NCI-H2107 (cell line): ENCODE data around the gene THEMIS.

ENCODE experiments used
- DNase-seq: peaks from one replicate; lab custom pipeline; 2025; lab: John Stamatoyannopoulos, UW

Gene THEMIS

DNA sequence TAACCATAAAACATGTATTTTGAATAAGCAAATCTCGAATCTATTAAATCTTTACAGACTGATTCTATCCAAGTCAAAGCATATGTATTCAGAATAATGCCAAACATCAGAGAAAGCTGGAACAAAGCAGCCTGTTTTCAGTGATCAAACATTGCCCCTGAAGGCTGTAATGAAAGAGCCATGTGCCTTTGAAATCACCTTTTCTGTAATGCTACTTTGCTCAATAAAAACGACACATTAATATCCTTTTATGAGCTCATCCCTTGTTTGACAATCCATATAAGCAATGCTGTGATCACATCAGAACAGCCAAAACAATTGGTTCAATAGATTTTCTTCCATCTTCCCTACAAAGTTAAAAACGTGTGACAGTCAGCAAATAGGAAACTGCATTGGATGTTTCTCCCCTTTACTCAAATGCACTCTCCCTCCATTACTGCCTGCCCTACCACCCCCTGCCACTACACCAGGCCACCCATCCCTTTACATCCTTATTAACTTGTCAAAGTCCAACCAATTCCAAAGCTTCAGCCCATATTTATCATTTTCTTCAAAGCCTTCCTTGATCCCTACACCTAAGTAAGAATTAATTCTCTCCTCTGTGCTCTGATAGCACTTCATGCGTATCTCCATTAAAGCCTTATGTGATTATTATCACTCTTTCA, 42.0 kb downstream of the THEMIS start:
- no peak for DNase-seq

DNA sequence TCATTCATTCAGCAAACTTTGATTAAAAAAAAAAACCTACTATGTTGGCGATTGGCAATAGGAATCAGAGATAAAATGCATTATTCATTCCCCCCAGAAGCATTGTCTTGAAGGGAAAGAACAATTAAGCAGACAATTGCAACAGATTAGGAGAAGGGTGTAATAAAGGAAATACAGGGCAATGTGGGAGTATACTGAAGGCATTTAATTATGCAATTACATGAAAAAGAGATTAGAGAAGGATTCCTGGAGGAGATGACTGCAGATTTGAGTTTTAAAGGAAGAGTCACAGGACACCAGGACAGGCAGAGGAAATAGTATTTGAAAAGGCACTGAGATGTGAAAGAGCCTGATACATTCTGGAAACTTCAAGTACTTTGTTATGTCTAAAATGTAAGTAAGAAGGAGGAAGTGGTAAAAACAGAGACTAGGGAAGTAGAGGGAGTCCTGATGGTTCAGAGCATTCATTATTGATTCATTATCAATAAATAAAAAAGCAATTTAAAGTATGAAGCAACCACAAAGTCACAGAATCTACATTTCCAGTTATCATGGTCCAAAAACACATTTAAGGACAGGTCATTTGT, 43.7 kb downstream of the THEMIS start:
- no peak for DNase-seq

DNA sequence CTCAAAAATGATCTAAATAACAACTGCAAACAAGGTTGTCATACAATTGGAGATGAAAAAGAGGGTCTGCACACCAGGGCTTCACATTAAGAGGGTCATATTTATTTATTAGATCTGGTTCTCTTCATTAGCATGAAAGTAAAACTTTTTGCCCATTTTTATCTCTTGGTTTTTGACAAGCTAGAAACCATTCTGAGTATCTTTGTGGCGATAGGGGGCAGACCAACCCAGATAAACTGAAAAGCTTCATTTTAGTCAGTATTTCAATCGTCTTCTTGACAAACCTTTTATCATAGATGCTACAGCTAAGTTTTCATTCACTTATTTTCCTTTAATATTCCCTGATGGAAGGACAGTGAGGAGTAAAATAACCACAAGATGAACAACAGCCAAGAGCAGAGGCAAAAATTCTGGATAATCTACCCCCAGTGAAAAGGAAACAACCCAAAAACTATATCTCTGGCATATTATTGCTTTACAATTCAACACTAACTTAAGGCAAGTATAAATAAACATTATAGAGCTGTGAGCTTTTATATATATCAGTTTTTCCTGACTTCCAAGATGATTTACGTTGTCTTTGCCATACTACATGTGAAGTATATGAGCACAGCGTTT, 45.2 kb downstream of the THEMIS start:
- DNase-seq: no peak

DNA sequence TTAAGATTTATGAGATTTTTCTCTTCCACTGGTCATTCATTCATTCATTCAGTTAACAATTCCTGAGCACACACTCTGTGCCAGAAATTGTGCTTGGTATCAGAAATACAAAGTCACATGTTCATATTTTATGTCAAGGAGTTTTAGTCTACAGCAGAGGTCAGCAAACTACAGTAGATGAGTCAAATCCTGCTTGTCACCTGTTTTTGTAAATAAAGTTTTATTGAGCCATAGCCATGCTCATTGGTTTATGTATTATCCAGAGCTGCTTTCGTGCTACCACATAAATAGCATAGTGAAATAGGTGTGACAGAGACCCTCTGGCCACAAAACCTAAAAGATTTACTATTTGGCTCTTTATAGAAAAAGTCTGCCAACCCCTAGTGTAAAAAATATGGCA, 46.8 kb downstream of the THEMIS start:
- DNase-seq: no peak

DNA sequence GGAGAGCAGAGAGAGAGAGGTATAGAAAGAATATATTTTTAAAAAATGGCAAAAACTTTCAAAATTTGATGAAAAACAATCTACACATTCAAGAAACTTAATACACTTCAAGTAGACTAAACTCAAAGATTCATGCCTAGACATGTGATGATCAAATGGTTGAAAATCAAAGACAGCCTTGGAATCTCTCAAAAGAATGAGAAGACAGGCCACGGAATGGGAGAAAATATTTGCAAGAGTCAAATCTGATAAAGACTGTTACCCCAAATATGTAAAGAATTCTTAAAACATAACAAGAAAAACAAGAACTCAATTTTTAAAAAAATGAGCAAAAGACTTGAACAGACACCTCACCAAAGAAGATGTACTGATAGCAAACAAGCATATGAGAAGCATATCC, 49.7 kb downstream of the THEMIS start:
- no peak for DNase-seq

DNA sequence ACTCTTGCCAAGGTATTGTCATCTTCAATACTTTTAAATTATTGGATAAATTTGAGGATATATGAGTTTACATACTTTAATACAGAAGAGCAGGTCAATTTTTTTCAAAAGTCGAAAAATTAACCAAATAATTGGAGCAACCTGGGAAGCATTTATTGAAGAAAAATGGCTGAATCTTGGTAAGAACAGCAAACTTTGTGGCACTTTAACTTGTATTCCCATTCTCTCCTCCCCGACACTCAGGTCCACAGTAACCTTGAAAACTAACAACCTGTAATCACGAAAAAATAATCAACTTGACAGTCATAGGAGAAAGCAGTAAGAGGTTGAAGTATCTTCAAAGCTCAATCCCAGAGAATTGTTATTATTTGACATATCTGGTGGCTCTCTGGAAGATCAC, 55.6 kb downstream of the THEMIS start:
- DNase-seq: no peak

DNA sequence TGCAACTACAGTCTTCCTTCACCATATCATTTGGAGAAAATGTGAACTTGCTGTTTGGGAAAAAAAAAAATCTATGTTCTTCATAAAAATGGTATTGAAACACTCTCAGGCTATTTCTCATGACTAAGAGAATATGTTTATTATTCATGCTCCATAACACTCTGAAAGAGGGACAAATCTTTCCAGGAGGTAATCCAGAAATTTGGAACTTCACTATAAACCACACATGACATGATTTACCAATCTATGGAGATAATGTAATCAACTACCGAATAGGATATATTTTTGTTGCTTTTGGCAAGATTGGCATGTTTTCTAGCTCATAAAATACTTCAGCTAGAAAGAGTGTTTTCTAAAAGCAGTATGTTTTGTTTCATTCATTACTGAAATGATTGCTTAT, 56.3 kb downstream of the THEMIS start:
- DNase-seq: no peak

DNA sequence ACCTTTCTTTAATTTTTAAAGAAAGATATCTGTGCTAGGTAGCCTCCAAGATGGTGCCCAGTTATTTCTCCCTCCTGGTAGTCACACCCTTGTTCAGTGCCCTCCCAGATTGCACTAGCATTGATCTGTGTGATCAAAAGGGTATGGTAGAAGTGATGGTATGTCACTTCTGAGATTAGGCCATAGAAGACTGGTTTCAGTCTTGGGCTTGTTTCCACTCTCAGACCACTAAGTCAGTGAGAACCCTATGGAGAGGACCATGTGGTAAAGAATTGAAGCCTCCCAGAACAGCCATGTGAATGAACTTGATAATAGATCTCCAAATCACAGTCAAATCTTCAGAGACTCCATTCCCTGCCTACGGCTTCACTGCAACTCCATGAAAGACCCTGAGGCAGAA, 57.3 kb downstream of the THEMIS start:
- DNase-seq: no peak

DNA sequence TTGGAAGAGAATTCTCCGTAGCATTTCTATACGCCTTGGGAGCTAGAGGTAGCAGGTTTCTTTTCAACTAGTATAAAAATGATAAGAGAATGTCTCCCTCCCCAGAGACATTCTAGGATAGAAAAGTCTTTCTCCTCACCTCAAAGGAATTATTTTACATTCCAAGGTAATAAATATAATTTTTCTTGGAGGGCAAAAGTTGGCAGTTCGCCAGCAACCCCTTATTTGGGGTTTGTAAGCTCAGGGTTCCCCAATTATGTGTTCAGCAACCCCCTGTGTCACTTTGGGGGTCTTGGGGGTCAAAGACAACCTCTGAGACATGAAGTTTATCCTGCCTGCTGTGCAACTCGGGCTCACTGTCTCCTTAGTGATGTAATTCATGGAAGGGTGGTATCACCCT, 58.3 kb downstream of the THEMIS start:
- no peak for DNase-seq

DNA sequence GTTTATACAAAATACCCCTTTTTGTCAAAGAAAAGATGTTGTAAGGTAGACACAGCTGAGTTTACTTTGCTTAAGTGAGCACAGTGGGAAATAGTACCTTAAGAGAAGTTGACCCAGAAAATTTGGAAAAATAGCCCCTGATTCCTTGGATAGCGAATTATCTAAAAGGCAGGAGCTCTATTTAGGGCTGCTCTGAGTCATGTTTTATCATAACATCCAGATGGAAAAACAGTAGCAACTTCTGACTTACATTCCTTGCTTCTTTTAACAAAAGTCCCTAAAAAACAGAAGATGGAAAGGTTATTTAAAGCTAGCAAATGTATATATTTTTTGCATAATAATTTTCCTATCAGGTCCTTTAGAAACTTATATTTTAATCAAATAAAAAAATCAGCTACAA, 59.0 kb downstream of the THEMIS start:
- DNase-seq: no peak

DNA sequence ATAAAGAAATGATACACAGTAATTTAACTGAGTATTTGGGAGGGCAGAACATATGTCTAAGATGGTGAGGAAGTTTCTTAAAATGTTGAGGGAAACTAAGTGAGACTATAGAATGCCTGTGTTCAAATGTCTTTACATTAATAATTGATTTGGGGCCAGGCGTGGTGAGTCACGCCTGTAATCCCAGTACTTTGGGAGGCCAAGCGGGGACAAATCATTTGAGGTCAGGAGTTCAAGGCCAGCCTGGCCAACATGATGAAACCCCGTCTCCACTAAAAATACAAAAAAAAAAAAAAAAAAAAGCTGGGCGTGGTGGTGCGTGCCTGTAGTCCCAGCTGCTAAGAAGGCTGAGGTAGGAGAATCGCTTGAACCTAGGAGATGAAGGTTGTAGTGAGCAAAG, 66.7 kb downstream of the THEMIS start:
- no peak for DNase-seq

DNA sequence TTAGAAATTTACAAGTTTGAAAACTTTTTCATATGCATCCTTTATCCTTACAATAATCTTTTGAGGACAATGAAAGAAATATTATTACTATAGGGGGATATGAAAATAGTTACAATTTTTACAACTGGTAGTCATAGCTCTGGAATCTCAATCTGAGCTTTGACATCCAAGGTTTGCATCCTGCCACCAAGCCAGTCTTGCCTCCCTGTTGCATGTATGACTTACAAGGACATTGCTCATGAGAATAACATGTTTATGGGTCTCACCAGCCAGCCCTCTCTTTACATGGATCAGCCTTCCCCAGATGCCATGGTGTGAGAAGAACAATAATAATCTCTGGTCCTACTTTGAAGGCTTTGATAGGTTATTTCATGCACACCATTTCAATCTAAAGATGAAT, 67.5 kb downstream of the THEMIS start:
- no peak for DNase-seq

DNA sequence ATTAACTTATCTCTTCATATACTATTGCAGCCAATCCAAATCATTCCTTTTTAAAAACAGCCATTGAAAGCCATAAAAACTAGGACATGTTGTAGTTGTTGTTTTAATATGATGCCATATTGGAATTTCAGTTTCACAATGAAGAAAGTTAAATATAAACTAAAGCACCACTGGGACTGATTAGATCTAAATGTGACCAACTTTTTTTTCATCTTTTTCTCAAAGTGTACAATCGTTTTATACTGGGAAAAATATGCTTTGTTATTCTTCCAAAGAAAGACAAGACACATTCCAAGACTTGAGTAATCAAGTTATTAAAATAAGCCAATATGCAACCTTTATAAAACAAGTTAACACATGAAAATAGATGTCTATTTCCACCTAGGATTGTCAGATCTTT, 68.5 kb downstream of the THEMIS start:
- no peak for DNase-seq

DNA sequence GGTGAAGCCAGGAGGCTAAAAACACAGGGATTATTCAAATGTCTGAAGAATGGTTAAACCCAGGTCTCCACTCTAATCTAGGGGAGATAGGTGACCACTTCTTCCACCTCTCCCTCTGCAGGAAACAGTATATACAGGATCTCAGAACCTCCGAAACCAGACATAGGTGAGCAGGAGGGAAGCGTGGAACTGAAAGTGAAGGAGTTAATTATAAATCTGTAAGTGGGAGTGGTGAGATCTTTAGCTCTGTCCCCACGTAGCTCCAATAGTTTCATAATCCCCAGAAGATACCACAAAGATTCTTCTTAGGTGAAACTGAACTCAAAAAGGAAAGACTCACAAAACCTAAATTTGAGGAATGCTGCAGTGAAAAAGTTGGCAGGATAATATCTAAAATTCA, 76.8 kb downstream of the THEMIS start:
- no peak for DNase-seq

DNA sequence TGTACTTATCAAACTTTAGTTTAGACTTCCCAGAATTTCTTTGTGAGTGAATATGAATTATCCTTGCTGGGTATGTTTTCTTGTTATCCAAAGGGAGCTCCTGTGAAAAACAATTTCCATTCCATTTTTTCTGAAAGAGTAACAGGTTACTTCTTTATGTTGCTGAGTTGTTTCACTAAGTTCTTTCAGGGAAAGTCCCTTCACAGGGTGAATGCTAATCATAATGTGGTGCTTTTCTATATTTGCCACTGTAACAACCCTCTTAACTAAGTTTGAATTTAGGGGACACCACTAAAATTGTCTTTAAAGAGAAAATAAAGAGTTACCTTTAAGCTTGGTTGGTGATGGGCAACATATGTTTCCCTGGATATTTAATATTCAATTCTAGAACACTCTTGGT, 79.4 kb downstream of the THEMIS start:
- no peak for DNase-seq

DNA sequence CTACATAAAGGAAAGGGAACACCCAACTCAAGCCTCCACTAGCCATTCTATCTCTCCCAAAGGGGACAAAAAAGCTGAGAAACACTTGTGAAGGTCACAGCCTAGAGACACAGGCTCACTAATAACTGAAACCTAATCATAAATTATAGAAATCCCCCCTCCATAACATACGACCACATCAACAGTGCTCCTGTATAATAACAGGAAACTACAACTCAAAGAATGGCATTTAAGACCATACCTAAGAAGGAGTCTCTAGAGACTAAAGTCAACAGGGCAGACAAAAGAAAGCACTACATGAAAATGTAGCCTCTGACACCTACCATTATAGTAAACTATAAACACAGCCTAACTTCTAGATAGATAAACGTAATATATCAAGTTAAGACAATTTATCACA, 82.7 kb downstream of the THEMIS start:
- no peak for DNase-seq

DNA sequence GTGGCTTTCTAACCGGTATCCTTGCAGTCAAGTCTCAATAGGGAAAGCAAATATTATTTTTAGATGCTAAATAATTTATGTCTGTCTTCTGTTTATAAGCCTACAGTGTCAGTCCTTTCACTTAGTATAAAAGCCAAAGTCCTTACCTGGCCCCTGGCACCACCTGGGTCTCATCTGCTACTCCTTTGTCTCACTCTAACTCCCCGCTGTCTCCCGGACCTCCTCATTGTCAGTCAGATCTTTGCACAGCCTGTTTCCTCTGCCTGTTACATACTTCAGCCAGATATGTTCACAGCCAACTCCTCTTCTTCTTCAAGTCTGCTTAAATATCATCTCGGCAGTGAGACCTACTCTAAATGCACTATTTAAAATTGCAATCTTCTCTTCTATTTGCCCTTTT, 84.2 kb downstream of the THEMIS start:
- DNase-seq: no peak

DNA sequence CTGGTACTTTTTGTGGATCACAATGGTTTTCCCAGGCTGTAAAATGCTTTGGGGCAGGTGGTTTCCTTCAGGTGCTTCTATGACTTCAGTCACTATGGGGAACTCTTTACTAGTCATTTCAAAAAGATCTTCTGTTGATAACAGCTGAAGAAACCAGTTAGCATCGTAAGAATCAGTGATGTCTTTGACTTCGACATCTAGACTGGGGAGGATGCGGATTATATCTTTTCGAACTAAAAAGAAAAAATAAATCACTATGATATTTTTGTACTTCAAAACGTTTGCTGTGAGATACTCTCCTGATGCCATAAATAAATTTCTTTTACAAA, 87.2 kb downstream of the THEMIS start:
- DNase-seq: no peak

DNA sequence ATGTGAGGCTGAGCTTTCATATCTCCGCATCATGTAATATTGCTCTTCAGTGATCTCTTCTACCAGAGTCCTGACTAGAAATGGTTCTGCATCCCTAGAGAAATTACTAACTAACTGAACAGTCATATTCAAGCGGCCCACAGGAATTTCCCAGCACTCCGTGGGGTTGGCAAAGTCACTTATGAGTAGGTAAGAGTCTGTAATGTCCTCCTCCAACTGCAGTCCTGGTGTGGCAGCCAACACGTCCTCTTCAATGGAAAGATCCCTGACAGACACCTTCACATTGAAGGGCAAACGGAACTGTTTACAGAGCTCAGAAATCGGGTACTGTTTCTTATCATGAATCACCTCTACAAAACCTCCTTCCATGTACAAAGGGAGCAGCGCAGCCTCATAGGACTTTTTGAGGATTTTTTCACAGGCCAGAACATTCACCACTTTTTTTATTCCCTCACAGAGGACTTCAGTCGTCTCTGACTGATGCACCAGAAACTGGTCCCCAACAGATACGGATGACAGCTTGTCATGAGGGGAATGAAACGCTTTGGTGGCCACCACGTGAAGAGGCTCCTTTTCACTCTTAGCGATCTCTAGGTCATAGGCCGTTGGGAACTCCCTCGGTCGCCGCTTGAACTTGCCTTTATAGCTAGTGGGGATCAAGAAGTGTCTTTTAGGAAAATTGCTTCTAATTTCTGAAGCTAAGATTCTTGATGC, 87.7 kb downstream of the THEMIS start:
- no peak for DNase-seq

DNA sequence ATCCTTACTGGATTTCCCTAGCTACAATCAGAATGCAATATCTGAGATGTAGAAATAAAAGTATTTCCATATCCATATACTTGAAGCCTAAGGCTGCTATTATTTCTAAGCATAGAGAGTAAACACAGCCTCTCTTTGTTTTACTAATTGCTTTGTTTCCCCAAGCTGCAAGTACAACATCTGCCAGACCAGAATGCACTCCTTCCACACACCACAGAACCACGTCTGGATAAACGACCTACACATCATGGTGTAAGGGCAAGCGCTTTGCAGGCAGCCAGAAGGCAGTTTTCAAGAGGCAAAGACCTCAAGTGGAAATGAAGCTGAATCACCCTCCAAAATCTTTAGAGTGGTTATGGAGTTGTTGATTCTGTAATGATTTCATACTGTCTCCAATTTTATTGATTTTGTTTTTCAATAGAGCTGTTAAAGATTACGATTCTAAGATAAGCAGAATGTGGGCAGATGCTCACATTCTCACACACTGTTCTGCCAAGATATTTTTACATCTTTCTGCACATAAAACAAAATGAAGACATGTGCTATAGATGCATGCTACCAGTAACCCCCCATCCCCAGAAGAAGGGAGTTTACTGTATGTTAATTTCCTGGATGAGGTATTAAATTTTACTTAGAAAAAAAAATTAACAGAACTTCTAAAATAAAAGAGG, 88.8 kb downstream of the THEMIS start:
- no peak for DNase-seq

DNA sequence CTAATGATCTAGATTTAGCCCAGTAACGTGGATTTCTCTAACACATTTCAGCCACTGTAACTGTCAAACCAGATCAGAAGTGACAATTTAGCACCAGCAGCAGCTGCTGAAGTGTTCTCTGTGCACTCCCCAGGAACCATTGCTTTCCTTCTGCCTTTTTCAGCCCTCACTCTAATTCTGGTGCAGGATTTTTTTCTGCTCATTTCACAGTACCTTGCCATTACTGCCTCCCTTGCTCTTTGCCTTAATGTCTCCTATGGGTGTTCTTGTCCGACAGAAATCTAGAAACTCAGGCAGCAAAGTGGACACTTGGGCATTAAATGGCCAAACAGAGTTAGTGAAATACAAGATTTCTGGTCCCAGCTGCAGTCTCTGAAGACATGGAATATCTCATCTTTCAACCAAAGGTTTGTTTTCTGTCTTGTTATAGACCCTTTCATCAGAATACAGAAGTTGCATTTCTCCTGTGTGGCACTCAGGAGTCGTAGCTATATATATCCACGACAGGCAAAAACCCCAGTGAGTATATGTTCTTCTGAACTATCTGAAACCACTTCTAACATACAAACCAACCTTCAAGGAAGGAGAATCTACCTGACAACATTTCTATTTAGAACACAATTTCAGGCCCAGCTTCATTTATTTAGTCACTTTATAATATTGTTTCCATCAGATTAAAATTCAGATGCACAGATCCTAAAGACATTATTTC, 92.9 kb downstream of the THEMIS start:
- DNase-seq: no peak

DNA sequence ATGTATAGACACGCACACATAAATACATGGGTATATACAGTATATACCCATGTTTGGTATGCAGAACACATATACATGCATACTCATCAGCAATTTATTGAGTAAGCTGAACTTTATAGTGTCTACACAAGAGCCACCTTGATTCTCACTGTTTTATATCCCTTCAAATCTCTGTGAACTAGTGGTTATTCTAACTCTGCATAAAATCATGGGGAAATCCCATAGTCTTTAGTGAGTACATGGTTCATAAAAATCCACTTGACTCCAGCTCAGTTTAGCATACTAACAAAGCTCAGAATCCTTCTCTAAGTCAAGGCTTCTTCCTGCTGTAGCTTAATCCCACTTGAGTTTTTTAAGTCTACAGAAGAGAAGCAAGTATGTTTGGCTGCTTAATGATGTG, 104.1 kb downstream of the THEMIS start:
- DNase-seq: no peak
